GM12891 (cell line): ENCODE measurements around the gene HHAT.

Source experiments
- PAX5 ChIP-seq: IDR thresholded peaks from 2 replicates; pipeline ENCODE4 v1.6.1; 2011; ENCODE audit warnings: low read length, moderate library complexity, mild to moderate bottlenecking; ENCODE audit not compliant: insufficient read depth, severe bottlenecking
- POLR2A ChIP-seq: IDR thresholded peaks from 2 replicates; pipeline ENCODE4 v1.6.1; 2011; ENCODE audit warnings: low read depth, low read length, control low read depth
- POLR2AphosphoS5 ChIP-seq: IDR thresholded peaks from 2 replicates; pipeline ENCODE4 v1.6.1; 2011; ENCODE audit warnings: low read depth, low read length, control low read depth

DNA sequence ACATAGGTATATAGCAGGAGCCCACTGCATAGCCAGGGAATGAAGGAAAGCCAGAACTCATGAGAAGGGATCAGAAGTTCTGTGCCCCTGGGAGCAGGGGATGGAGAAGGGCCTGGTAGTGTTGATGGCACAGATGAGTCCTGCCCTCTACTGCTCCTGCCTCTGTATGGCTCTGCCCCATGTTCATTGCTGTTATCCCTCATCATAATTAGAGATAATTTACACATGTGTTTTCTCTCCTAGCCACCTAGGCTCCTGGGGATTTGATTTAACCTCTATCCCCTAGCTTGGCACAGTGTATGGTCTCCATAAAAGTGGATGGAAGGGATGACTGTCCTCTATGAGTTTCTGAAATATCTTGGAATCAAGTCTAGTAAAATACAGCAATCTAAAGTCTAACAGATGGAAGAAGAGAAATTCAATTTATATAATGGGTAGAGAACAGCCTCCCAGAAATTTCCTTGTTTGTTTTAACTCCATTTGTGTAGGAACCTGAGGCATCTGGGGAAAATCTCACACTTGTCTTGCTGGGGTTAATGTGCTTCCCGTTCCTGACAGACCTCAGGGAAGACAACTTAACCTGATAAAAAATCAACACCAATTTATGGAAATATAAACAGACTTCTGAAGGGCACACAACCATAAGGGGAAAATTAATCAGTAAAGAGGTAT lies 393.8 kb downstream of the HHAT start:
- TF ChIP-seq POLR2A, result no peak
- no peak for TF ChIP-seq POLR2AphosphoS5
- no peak for TF ChIP-seq PAX5
